K562 (cell line): ENCODE results near the gene CRPPA. TPM values are rescaled to one million over a fixed set of nuclear protein-coding genes. Genes with fewer than 3 reads are reported as not detected.

Experiments used
- CBX1 ChIP-seq: sonication (generic); IDR thresholded peaks from 2 replicates; pipeline ENCODE4 v1.6.1; 2016; ENCODE audit warnings: antibody characterized with exemption, low read depth, mild to moderate bottlenecking
- CEBPB ChIP-seq: fragments of 450-650 bp; IDR thresholded peaks from 2 replicates; pipeline ENCODE4 v1.6.1; 2016; ENCODE audit warnings: missing genetic modification characterization, missing compliant biosample characterization
- CREB1 ChIP-seq, 2 experiments: sonication (generic) in 1 of 2; formaldehyde crosslinking in 1 of 2; IDR thresholded peaks; 2 replicates each; pipeline versions ENCODE4 v1.6.1 to v1.8.0; 2012 to 2022; ENCODE audit warnings: inconsistent platforms in 1 of 2, mild to moderate bottlenecking in 1 of 2, missing genetic modification reagents in 1 of 2, moderate library complexity in 1 of 2
- FOSL1 ChIP-seq: fragments of 200-800 bp; sonication (Bioruptor generic); conservative IDR thresholded peaks from 2 replicates; pipeline ENCODE4 v1.6.1; 2016; ENCODE audit warnings: missing genetic modification characterization, missing compliant biosample characterization
- MCM3 ChIP-seq: fragments of 450-650 bp; IDR thresholded peaks from 2 replicates; pipeline ENCODE4 v1.6.1; 2016
- NCOA1 ChIP-seq: fragments of 450-650 bp; IDR thresholded peaks from 2 replicates; pipeline ENCODE4 v1.6.1; 2016; ENCODE audit warnings: low read depth
- RBBP5 ChIP-seq: fragments of 200-600 bp; sonication (generic); IDR thresholded peaks from 2 replicates; pipeline ENCODE4 v1.6.1; 2012; ENCODE audit warnings: borderline replicate concordance, mild to moderate bottlenecking, low read length, control low read depth, inconsistent platforms; ENCODE audit not compliant: insufficient read depth, poor library complexity, severe bottlenecking
- SLC30A9 ChIP-seq: fragments of 250-450 bp; sonication (Bioruptor Pico); IDR thresholded peaks from 2 replicates; pipeline ENCODE4 v1.8.0; 2022; ENCODE audit warnings: mild to moderate bottlenecking, moderate library complexity
- SMARCB1 ChIP-seq: IDR thresholded peaks from 2 replicates; pipeline ENCODE4 v1.6.1; 2011; ENCODE audit warnings: improper control_type of control experiment, low read depth; ENCODE audit not compliant: insufficient read length
- SMARCE1 ChIP-seq: fragments of 450-650 bp; IDR thresholded peaks from 2 replicates; pipeline ENCODE4 v1.7.1; 2016; ENCODE audit warnings: mild to moderate bottlenecking
- TAF7 ChIP-seq: fragments of 450-650 bp; IDR thresholded peaks from 2 replicates; pipeline ENCODE4 v1.6.1; 2016; ENCODE audit warnings: missing genetic modification characterization, missing compliant biosample characterization
- ZNF584 ChIP-seq: fragments of 200-800 bp; sonication (Bioruptor generic); IDR thresholded peaks from 2 replicates; pipeline ENCODE4 v1.6.1; 2016; ENCODE audit warnings: low read depth, mild to moderate bottlenecking, missing genetic modification characterization, missing compliant biosample characterization
- polyA plus RNA-seq, 8 experiments: library from polyadenylated mRNA; depleted of rRNA in 4 of 8; stranded (reverse) in 5 of 8; unstranded in 3 of 8; fragments of >200 nt; fragmentation: Nextera tagmentation in 2 of 8; fragmentation: Illumina TruSeq in 1 of 8; extraction: Ambion mirVana in 2 of 8; extraction: Trizol in 1 of 8; gene quantifications; 2 replicates each; pipeline versions ENCODE4 v1.2.1 to v1.2.3, GENCODE V29; 2011 to 2014; ENCODE audit warnings: inconsistent platforms in 1 of 8, missing spikeins in 1 of 8
- total RNA-seq, 7 experiments: library from RNA; depleted of rRNA in 6 of 7; stranded (reverse); fragments of >200 nt in 6 of 7; fragmentation: Illumina TruSeq in 2 of 7; extraction: Trizol in 2 of 7; gene quantifications; 2 replicates each; pipeline versions ENCODE4 v1.2.1 to v1.2.3, GENCODE V29; 2011 to 2021; ENCODE audit warnings: low replicate concordance in 1 of 7
- TF ChIP-seq, protein P1 (sequence below): fragments of 450-650 bp; IDR thresholded peaks from 2 replicates; pipeline ENCODE4 v1.6.1; 2016; ENCODE audit warnings: mild to moderate bottlenecking, moderate library complexity
- TF ChIP-seq, protein P2 (sequence below): fragments of 200-800 bp; sonication (Bioruptor generic); IDR thresholded peaks from 2 replicates; pipeline ENCODE4 v1.6.1; 2017; ENCODE audit warnings: missing genetic modification characterization, missing compliant biosample characterization

CRPPA gene
- total and polyA plus RNA-seq, 9 of the 15 experiments (the other 6 are each of a cell fraction or from before 2014, with no cell fraction given), result 3.9 to 14.4 (median 7.8) TPM

GRCh38 chr7:16421333-16422102 lies at the start of gene CRPPA (continued):
- TF ChIP-seq FOSL1 (peak; percentile 22; the same call in 1 of the 2 replicates), TAF7 (tag) (no peak), SLC30A9 (no peak), NCOA1 (no peak), CEBPB (tag) (no peak), SMARCE1 (0 out of 2 replicates have a peak, but pooled peaks have one; percentile 23), ZNF584 (CRISPR knock-in tag) (peak; percentile 67; the same call in 1 of the 2 replicates), CREB1 (IDR thresholded peaks at IDR 0.05) (no peak), CREB1 (CRISPR knock-in tag; IDR thresholded peaks at IDR 0.05) (peak; percentile 22; the same call in 1 of the 2 replicates), SMARCB1 (no peak), RBBP5 (peak; percentile 91), MCM3 (no peak), CBX1 (0 out of 2 replicates have a peak, but pooled peaks have one; percentile 17)
- TF ChIP-seq, protein P1, sequence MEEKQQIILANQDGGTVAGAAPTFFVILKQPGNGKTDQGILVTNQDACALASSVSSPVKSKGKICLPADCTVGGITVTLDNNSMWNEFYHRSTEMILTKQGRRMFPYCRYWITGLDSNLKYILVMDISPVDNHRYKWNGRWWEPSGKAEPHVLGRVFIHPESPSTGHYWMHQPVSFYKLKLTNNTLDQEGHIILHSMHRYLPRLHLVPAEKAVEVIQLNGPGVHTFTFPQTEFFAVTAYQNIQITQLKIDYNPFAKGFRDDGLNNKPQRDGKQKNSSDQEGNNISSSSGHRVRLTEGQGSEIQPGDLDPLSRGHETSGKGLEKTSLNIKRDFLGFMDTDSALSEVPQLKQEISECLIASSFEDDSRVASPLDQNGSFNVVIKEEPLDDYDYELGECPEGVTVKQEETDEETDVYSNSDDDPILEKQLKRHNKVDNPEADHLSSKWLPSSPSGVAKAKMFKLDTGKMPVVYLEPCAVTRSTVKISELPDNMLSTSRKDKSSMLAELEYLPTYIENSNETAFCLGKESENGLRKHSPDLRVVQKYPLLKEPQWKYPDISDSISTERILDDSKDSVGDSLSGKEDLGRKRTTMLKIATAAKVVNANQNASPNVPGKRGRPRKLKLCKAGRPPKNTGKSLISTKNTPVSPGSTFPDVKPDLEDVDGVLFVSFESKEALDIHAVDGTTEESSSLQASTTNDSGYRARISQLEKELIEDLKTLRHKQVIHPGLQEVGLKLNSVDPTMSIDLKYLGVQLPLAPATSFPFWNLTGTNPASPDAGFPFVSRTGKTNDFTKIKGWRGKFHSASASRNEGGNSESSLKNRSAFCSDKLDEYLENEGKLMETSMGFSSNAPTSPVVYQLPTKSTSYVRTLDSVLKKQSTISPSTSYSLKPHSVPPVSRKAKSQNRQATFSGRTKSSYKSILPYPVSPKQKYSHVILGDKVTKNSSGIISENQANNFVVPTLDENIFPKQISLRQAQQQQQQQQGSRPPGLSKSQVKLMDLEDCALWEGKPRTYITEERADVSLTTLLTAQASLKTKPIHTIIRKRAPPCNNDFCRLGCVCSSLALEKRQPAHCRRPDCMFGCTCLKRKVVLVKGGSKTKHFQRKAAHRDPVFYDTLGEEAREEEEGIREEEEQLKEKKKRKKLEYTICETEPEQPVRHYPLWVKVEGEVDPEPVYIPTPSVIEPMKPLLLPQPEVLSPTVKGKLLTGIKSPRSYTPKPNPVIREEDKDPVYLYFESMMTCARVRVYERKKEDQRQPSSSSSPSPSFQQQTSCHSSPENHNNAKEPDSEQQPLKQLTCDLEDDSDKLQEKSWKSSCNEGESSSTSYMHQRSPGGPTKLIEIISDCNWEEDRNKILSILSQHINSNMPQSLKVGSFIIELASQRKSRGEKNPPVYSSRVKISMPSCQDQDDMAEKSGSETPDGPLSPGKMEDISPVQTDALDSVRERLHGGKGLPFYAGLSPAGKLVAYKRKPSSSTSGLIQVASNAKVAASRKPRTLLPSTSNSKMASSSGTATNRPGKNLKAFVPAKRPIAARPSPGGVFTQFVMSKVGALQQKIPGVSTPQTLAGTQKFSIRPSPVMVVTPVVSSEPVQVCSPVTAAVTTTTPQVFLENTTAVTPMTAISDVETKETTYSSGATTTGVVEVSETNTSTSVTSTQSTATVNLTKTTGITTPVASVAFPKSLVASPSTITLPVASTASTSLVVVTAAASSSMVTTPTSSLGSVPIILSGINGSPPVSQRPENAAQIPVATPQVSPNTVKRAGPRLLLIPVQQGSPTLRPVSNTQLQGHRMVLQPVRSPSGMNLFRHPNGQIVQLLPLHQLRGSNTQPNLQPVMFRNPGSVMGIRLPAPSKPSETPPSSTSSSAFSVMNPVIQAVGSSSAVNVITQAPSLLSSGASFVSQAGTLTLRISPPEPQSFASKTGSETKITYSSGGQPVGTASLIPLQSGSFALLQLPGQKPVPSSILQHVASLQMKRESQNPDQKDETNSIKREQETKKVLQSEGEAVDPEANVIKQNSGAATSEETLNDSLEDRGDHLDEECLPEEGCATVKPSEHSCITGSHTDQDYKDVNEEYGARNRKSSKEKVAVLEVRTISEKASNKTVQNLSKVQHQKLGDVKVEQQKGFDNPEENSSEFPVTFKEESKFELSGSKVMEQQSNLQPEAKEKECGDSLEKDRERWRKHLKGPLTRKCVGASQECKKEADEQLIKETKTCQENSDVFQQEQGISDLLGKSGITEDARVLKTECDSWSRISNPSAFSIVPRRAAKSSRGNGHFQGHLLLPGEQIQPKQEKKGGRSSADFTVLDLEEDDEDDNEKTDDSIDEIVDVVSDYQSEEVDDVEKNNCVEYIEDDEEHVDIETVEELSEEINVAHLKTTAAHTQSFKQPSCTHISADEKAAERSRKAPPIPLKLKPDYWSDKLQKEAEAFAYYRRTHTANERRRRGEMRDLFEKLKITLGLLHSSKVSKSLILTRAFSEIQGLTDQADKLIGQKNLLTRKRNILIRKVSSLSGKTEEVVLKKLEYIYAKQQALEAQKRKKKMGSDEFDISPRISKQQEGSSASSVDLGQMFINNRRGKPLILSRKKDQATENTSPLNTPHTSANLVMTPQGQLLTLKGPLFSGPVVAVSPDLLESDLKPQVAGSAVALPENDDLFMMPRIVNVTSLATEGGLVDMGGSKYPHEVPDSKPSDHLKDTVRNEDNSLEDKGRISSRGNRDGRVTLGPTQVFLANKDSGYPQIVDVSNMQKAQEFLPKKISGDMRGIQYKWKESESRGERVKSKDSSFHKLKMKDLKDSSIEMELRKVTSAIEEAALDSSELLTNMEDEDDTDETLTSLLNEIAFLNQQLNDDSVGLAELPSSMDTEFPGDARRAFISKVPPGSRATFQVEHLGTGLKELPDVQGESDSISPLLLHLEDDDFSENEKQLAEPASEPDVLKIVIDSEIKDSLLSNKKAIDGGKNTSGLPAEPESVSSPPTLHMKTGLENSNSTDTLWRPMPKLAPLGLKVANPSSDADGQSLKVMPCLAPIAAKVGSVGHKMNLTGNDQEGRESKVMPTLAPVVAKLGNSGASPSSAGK, result peak; percentile 47; the same call in 1 of the 2 replicates
- TF ChIP-seq, protein P2, sequence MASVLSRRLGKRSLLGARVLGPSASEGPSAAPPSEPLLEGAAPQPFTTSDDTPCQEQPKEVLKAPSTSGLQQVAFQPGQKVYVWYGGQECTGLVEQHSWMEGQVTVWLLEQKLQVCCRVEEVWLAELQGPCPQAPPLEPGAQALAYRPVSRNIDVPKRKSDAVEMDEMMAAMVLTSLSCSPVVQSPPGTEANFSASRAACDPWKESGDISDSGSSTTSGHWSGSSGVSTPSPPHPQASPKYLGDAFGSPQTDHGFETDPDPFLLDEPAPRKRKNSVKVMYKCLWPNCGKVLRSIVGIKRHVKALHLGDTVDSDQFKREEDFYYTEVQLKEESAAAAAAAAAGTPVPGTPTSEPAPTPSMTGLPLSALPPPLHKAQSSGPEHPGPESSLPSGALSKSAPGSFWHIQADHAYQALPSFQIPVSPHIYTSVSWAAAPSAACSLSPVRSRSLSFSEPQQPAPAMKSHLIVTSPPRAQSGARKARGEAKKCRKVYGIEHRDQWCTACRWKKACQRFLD (CRISPR knock-in tag), result peak; percentile 48; the same call in 1 of the 2 replicates
